Erythroblast (primary cell): Measurements from ENCODE around the gene MCTS1.
"Not testable (repeated sequence)": the region's sequence is repeated elsewhere in the genome, so short reads cannot be mapped to it uniquely, and the experiment has no call there.

Experiments
- DNase-seq, 2 experiments: peaks; one replicate each; lab custom pipeline; 2025; lab: John Stamatoyannopoulos, UW
- GATA1 ChIP-seq: IDR thresholded peaks from 2 replicates; pipeline ENCODE4 v1.6.1; 2011; ENCODE audit warnings: low read depth, mild to moderate bottlenecking, control low read depth, low read length, moderate library complexity
- POLR2A ChIP-seq: IDR thresholded peaks from 2 replicates; pipeline ENCODE4 v1.6.1; 2011; ENCODE audit warnings: mild to moderate bottlenecking, low read length

The MCTS1 gene

DNA sequence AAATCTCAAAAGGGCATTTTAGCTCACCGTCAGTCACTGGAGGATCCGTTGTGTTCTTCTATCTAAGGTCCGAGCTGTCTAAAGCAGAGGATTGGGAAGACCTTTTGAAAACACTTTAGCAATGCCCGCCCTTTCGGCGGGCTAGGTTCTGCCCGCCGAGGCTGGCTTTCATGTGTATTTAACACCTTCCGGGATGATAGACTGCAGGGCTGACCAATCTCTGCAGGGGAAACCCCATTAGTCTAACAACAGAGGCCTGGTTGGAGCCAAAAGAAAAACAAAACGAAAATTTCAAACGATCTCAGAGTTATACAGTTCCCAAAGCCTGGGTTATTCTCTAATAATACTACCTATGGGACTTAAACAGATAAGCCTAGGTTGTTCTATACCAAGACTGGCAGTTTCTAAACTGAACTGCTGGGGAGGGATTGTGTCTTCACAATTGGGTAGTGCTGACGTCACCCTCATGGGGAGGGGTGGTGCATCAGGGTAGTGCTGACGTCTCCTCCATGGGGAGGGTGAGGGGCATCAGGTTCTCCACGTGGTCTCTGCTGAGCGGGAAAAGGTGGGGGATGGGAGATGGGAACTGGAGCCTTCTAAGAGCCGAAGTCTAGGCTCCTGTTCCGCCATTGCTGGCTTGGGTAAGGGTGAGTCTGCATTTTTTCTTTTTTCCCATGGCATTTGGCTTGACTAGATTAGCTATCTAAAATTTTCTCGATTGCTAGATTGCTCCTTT, 28.4 kb upstream of the MCTS1 start:
- no peak for DNase-seq
- TF ChIP-seq GATA1 (no peak), POLR2A (no peak)

DNA sequence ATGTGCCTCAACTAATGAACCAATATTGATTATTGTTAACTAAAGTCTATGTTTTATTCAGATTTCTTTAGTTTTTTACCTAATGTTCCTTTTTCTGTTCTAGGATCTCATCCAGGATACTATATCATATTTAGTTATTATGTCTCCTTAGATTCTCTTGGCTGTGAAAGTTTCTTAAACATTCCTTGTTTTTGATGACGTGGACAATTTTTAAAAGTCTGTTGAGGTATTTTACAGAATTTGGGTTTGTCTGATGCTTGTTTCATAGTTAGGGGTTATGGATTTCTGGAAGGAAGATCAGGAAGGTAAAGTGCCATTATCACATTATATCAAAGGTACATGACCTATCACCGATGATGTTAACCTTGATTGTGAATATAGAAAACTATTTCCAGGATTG, 18.2 kb upstream of the MCTS1 start:
- TF ChIP-seq GATA1: no peak
- TF ChIP-seq POLR2A: no peak
- no peak for DNase-seq

DNA sequence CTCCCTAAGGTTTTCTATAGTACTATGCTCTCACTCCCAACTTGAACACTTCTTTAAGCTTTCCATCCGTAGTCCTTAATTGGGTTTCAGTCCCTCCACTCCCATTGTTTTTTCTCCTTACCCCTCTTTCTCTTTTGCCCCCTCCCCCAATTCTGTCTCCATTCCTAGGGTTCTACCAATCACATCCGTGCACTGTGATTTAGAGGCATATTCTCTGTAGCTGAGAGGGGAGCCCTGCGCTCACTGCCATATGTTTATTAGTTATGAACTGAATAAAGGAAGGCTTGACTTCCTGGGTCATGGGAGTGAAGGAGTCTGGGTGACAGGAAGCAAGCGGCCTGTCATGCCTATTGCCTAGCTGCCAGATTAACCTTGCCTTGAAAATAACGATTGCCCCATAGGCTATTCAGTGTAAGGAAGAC, 471 bp downstream of the MCTS1 start:
- DNase-seq: peak; percentile 31 to 47

GRCh38 chrX:120612086-120612485, 8.2 kb downstream of the MCTS1 start:
- TF ChIP-seq GATA1 (no peak), POLR2A (no peak)
- DNase-seq: no peak

More for the DNA sequence above, 471 bp downstream of the MCTS1 start:
- TF ChIP-seq GATA1 (no peak), POLR2A (peak; percentile 2)

DNA sequence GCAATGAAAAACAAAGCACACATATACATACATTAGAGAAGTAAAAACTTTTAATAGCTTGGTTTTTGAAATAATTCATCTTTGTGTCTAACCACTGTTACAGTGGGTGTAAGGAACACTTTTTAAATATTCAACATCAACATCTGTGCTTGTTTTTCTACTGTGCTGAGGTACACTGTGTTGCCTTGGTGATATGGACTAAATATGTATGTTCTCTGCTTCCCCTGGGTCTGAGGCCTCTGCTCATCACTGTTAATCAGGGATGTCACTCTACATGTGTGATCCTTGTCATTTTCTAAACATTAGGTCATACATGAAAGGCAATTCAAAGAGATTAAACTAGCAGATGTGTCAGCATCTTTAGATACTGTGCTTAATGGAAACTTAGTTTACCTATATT, 10.9 kb downstream of the MCTS1 start:
- DNase-seq: no peak

GRCh38 chrX:120617996-120618630, 14.2 kb downstream of the MCTS1 start:
- TF ChIP-seq POLR2A: no peak
- no peak for TF ChIP-seq GATA1
- no peak for DNase-seq

More for the DNA sequence above, 10.9 kb downstream of the MCTS1 start:
- TF ChIP-seq GATA1: no peak

GRCh38 chrX:120625371-120625770, 21.5 kb downstream of the MCTS1 start:
- peak in 1 of 2 experiments; percentile 8 for DNase-seq
- TF ChIP-seq GATA1: no peak

DNA sequence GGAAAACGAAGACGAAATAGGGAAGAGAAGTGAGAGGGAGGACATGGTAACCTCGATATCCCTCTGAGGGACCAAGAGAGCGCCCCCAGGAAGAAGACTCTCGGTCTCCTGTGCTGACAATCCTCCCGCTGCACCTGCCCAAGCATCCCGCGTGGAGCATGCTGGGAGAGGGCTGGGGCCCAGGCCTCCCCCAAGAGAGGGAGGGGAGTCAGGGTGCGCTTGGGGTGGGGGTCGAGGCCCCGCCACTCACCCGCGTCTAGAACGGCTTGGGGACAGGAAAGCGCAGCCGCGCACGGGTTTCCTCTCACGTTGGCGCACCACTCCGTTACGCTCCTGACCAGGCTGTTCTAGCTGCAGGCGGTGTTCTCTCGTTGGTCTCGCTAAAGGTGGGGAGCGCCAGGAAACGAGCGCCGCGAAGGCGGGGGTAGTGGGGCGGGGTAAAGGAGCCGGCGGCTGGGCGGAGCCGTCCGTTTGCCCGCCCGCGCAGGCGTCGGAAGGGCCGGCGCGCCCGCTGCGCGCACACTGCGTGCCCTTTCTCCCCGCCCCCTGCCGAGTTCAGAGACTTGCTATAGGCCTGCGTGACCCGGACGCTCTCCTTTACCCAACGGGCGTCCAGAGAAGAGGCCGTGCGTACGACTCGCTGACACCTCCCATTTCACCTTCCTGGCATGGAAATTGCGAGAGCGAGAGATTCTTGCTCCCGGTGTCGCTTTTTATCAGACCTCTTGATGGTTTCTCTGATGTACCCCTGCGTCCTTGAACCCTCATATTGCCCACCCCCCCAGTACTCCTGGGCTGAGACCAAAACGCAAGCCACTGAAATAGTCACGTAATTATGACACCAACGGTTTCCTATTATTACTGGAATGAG, 26.0 kb downstream of the MCTS1 start, which contains the start of gene C1GALT1C1:
C1GALT1C1 (minus strand) TSS at position 388 of the 871 bp plus-strand sequence. CDS start 2,888 bp downstream, outside the sequence.
- TF ChIP-seq POLR2A (peak; percentile 86), GATA1 (no peak)
- peak; percentile 95 to 96 for DNase-seq

- no peak for DNase-seq
- no peak for TF ChIP-seq GATA1
- TF ChIP-seq POLR2A: no peak
Observed at GRCh38 chrX:120638619-120639018, 34.7 kb downstream of the MCTS1 start.

GRCh38 chrX:120642871-120643270, 39.0 kb downstream of the MCTS1 start:
- no peak for TF ChIP-seq POLR2A
- no peak for TF ChIP-seq GATA1
- DNase-seq: no peak

GRCh38 chrX:120647127-120647526, 43.2 kb downstream of the MCTS1 start:
- TF ChIP-seq POLR2A: no peak
- no peak for TF ChIP-seq GATA1
- DNase-seq: no peak

- DNase-seq: not testable (repeated sequence)
Observed at GRCh38 chrX:120652256-120652655, 48.4 kb downstream of the MCTS1 start.

DNA sequence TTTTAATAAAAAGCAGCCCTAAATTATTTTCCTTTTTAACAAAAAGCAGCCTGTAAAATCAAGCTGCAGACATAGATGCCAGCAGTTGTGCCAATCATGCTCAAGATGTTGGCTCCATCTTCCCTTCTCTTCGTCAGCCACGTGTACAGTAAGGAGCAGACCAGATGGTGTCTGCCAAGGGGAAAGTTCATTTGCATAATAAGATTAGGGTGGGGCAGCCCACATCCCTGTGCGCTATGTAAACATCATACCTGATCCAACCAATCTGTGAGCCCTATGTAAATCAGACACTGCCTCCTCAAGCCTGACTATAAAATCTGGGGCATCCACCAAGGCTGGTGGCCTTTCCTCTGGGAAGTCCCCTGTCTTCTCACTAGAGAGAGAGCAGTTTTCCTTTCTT, 49.1 kb downstream of the MCTS1 start:
- DNase-seq: no peak
- TF ChIP-seq POLR2A (no peak), GATA1 (no peak)

GRCh38 chrX:120660637-120661036, 56.7 kb downstream of the MCTS1 start:
- no peak for TF ChIP-seq GATA1
- TF ChIP-seq POLR2A: no peak

More at GRCh38 chrX:120660637-120661036, 56.7 kb downstream of the MCTS1 start:
- DNase-seq: no peak
